Measurements from ENCODE around the gene ABCG8.

ABCG8 gene

DNA sequence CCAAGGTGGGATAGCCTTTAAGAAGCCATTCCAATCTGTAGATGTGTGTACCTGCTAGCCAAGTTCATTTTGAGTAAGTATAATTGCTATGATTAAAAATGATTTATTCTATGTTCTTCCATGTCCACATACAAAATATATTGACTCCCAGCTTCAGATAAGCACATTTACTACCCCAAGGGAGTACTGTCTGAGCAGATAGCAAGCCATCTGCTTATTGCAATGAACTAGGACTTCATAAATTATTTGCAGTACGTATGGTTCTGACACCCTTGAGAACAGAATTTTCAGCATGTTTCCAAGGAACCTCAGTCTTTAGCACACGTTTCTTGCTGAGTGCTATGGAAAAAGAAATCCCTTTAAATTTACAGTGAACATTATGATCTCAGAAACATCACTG lies 28.3 kb upstream of the ABCG8 start:
- Histone ChIP-seq H3K9me3 (ENCODE audit: control insufficient read depth, insufficient read depth, low read depth, low read length) (no peaks in the 10 kb centered on the region), H3K4me1 (ENCODE audit: control insufficient read depth, insufficient read depth, low read length) (no peaks in the 10 kb centered on the region), H3K27ac (ENCODE audit: low read depth, low read length) (no peak overlapping the region), H3K36me3 (ENCODE audit: control insufficient read depth, insufficient read depth, low read length) (no peaks in the 10 kb centered on the region), H3K4me3 (ENCODE audit: low read depth, low read length) (no peak overlapping the region), H3K9ac (ENCODE audit: low read length) (no peak overlapping the region), H3K27me3 (ENCODE audit: control insufficient read depth, insufficient read depth, low read length) (no peaks in the 10 kb centered on the region)

DNA sequence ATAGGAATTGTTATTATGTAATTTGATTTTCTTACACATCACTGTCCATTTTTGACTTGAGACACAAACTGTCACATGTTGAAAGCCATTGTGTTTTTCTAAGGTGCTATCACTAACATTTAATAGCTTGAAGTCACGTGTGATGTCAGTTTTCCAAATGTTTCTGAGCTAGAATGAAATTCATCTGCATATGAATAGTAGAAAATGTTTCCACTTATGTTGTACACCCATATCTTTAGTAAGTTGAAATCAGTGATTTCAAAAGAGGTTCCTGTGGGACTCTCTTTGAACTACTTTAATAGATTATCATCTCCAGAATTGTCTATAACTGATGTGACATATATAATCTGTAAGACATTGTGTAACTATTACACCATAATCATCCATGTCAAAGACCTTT lies 27.9 kb upstream of the ABCG8 start:
- Histone ChIP-seq H3K9me3 (ENCODE audit: control insufficient read depth, insufficient read depth, low read depth, low read length) (no peaks in the 10 kb centered on the region), H3K36me3 (ENCODE audit: control insufficient read depth, insufficient read depth, low read length) (no peaks in the 10 kb centered on the region), H3K4me1 (ENCODE audit: control insufficient read depth, insufficient read depth, low read length) (no peaks in the 10 kb centered on the region), H3K4me3 (ENCODE audit: low read depth, low read length) (no peak overlapping the region), H3K27me3 (ENCODE audit: control insufficient read depth, insufficient read depth, low read length) (no peaks in the 10 kb centered on the region), H3K9ac (ENCODE audit: low read length) (no peak overlapping the region), H3K27ac (ENCODE audit: low read depth, low read length) (no peak overlapping the region)

DNA sequence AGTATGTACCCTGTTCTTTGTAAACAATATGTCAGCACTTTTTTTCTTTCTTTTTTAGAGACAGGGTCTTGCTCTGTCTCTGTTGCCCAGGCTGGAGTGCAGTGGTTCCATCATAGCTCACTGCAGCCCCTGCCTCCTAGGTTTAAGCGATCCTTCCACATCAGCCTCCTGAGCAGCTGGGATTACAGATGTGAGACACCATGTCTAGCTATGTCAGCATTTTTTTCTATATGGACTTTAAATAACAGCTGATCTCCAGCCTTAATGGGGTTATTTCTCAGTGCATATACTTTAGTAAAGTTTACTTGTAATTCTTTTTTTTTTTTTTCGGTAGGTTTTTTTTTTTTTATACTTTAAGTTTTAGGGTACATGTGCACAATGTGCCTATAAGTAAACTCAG lies 26.8 kb upstream of the ABCG8 start:
- no peak overlapping the region for H3K27ac ChIP-seq (ENCODE audit: low read depth, low read length)
- no peaks in the 10 kb centered on the region for H3K36me3 ChIP-seq (ENCODE audit: control insufficient read depth, insufficient read depth, low read length)
- H3K27me3 ChIP-seq (ENCODE audit: control insufficient read depth, insufficient read depth, low read length): no peaks in the 10 kb centered on the region
- no peak overlapping the region for H3K9ac ChIP-seq (ENCODE audit: low read length)
- H3K4me3 ChIP-seq (ENCODE audit: low read depth, low read length): no peak overlapping the region
- H3K9me3 ChIP-seq (ENCODE audit: control insufficient read depth, insufficient read depth, low read depth, low read length): no peaks in the 10 kb centered on the region
- no peaks in the 10 kb centered on the region for H3K4me1 ChIP-seq (ENCODE audit: control insufficient read depth, insufficient read depth, low read length)

DNA sequence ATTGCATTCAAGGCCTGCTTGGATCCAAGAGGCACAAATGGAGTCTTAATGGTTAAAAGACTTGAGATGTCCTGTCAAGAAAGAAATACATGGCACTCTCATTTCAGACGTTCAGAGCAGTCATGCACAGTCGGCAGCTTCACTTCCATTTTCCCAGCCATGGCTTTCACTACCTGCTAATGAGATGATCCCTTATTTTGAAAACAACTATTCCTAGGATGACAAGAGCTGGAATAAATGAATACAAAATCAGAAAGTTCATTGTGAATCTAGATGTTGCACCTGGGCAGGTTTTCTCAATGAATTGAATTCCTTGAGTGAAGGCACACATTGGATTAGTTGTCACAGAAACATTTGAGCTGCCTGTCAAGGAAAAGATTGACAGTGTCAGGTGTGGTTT lies 25.8 kb upstream of the ABCG8 start:
- H3K9me3 ChIP-seq (ENCODE audit: control insufficient read depth, insufficient read depth, low read depth, low read length): no peaks in the 10 kb centered on the region
- no peak overlapping the region for H3K9ac ChIP-seq (ENCODE audit: low read length)
- H3K4me1 ChIP-seq (ENCODE audit: control insufficient read depth, insufficient read depth, low read length): no peaks in the 10 kb centered on the region
- no peaks in the 10 kb centered on the region for H3K36me3 ChIP-seq (ENCODE audit: control insufficient read depth, insufficient read depth, low read length)
- no peaks in the 10 kb centered on the region for H3K27me3 ChIP-seq (ENCODE audit: control insufficient read depth, insufficient read depth, low read length)
- no peak overlapping the region for H3K27ac ChIP-seq (ENCODE audit: low read depth, low read length)
- H3K4me3 ChIP-seq (ENCODE audit: low read depth, low read length): no peak overlapping the region

DNA sequence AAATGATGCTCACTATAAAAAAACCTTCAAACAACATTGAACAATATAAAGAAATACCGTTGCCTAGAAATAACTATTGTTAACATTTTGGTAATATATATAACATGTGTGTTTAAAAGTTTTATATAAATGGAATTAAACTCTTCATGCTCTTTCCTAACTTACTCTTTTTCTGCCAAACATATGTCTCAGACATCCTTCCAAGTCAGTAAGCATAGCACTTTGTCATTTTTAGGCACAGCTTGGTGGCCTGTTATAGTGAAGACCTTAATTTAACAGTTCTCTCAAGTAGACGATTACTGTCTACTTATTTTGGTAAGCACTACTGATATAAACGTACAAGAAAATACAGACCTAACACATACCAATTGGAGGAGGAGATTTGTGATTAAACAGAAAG lies 24.1 kb upstream of the ABCG8 start:
- Histone ChIP-seq H3K36me3 (ENCODE audit: control insufficient read depth, insufficient read depth, low read length) (no peaks in the 10 kb centered on the region), H3K9me3 (ENCODE audit: control insufficient read depth, insufficient read depth, low read depth, low read length) (no peaks in the 10 kb centered on the region), H3K27me3 (ENCODE audit: control insufficient read depth, insufficient read depth, low read length) (no peaks in the 10 kb centered on the region), H3K4me1 (ENCODE audit: control insufficient read depth, insufficient read depth, low read length) (no peaks in the 10 kb centered on the region), H3K4me3 (ENCODE audit: low read depth, low read length) (no peak overlapping the region), H3K9ac (ENCODE audit: low read length) (no peak overlapping the region), H3K27ac (ENCODE audit: low read depth, low read length) (no peak overlapping the region)

DNA sequence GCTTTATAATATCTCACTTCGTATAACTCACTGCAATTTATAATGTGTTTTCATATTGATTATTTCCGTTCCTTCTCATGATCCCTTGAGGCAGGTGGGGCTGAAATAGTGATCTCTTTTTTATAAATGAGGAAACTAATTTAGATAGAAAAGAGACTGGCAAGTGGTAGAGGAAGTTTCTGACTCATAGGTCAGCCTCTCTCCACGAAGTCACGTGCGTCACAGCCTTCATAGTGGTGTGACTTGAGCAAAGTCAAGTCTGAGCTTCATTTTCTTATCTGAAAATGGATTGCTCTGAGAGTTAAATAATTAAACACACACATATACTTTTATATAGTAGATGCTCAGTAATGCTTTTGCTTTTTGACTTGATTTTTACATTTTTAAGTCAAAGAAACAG lies 20.0 kb upstream of the ABCG8 start:
- no peaks in the 10 kb centered on the region for H3K36me3 ChIP-seq (ENCODE audit: control insufficient read depth, insufficient read depth, low read length)
- H3K27ac ChIP-seq (ENCODE audit: low read depth, low read length): no peak overlapping the region
- no peaks in the 10 kb centered on the region for H3K4me1 ChIP-seq (ENCODE audit: control insufficient read depth, insufficient read depth, low read length)
- no peaks in the 10 kb centered on the region for H3K27me3 ChIP-seq (ENCODE audit: control insufficient read depth, insufficient read depth, low read length)
- H3K9me3 ChIP-seq (ENCODE audit: control insufficient read depth, insufficient read depth, low read depth, low read length): no peaks in the 10 kb centered on the region
- no peak overlapping the region for H3K9ac ChIP-seq (ENCODE audit: low read length)
- H3K4me3 ChIP-seq (ENCODE audit: low read depth, low read length): no peak overlapping the region

DNA sequence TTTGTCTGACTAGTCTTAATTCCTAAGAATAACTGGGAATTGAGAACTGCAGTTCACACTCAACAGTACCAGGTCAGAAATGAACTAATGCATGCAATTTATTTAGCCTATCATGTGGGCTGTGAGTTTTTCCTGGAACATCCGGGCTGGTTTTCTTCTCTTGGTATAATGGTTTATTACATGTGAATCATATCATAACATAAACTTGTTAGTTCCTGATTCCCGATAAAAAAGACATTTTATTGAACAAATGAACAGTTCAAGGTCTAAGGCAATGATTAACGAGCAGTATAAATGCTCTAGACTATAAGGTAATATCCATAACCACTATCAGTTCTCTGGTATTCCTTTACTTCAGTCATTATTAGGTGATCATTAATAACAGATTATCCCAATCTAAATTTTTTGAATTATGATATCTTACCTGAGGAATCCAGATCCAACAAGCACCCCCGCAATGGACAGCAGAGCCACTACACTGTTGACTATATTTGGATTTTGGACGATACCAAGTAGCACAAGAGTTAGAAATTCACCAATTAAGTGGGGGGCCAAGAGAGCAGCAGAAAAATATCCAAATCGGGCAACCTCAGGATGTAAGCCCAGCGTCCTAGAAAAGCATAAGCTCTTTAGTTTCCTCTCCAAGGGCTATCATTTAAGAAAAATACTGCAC lies 19.1 kb upstream of the ABCG8 start:
- Histone ChIP-seq H3K4me3 (ENCODE audit: low read depth, low read length) (no peak overlapping the region), H3K27ac (ENCODE audit: low read depth, low read length) (no peak overlapping the region), H3K9ac (ENCODE audit: low read length) (no peak overlapping the region), H3K36me3 (ENCODE audit: control insufficient read depth, insufficient read depth, low read length) (no peaks in the 10 kb centered on the region), H3K9me3 (ENCODE audit: control insufficient read depth, insufficient read depth, low read depth, low read length) (no peaks in the 10 kb centered on the region), H3K27me3 (ENCODE audit: control insufficient read depth, insufficient read depth, low read length) (no peaks in the 10 kb centered on the region), H3K4me1 (ENCODE audit: control insufficient read depth, insufficient read depth, low read length) (no peaks in the 10 kb centered on the region)

DNA sequence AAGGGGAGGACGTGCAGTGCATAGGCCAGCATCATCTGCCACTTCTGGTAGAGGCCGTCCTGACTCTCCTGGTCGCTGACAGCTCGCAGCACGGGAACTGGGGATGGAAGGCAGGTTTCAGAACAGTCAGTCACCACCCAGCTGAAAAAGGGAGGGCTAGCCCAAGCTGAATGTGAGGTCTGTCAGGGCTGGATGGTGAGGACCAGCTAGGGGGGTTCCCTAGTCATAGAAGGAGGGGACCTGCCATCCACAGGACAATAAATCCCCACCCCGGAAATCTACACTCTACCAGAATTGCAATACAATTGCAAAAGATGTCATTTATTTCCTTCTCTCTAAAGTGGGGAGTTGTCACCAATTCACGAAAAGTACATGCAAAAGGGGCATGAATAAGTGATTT lies 15.9 kb upstream of the ABCG8 start:
- H3K9ac ChIP-seq (ENCODE audit: low read length): no peak overlapping the region
- H3K9me3 ChIP-seq (ENCODE audit: control insufficient read depth, insufficient read depth, low read depth, low read length): no peaks in the 10 kb centered on the region
- no peaks in the 10 kb centered on the region for H3K27me3 ChIP-seq (ENCODE audit: control insufficient read depth, insufficient read depth, low read length)
- no peaks in the 10 kb centered on the region for H3K36me3 ChIP-seq (ENCODE audit: control insufficient read depth, insufficient read depth, low read length)
- H3K4me3 ChIP-seq (ENCODE audit: low read depth, low read length): no peak overlapping the region
- no peak overlapping the region for H3K27ac ChIP-seq (ENCODE audit: low read depth, low read length)
- H3K4me1 ChIP-seq (ENCODE audit: control insufficient read depth, insufficient read depth, low read length): no peaks in the 10 kb centered on the region

DNA sequence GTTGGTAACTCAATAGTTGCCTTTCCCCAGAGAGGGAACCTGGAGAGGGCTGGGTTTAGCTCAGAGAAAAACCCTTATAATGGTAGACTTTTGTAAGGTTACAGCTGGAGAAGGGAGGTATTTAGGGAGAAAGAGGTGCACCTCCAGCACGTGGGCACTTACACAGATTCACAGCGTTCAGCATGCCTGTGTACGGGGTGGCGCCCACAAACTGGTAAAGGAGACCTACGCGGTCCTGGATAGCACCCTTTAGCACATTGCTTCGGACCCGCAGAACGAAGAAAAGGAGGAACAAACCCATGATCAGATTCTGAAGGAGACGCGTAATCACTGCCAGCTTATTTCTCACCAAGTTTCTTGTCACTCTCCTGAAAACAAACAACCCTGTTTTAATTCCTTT lies 15.0 kb upstream of the ABCG8 start:
- Histone ChIP-seq H3K9me3 (ENCODE audit: control insufficient read depth, insufficient read depth, low read depth, low read length) (no peaks in the 10 kb centered on the region), H3K36me3 (ENCODE audit: control insufficient read depth, insufficient read depth, low read length) (no peaks in the 10 kb centered on the region)

DNA sequence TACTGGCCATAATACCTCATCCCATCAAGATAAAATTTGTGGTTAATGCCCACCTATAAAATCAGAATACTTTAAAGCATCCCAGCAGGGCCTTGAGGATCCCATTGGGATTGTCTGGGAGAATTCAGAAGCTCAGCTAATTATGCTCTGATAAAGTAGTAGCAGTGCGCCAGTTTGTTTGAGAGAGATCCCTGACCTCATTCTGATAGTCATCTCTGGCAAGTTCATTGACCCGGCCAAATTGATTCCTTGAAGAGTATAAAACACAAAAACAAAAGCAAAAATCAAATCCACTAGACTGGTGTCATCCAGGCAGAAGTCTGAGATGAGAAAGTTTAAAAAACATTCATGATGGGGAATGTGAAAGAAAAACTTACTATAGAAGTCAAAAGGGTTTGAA lies 14.3 kb upstream of the ABCG8 start:
- H3K9ac ChIP-seq (ENCODE audit: low read length): no peak overlapping the region
- no peaks in the 10 kb centered on the region for H3K36me3 ChIP-seq (ENCODE audit: control insufficient read depth, insufficient read depth, low read length)
- no peaks in the 10 kb centered on the region for H3K4me1 ChIP-seq (ENCODE audit: control insufficient read depth, insufficient read depth, low read length)
- peaks cover 2% of the 10 kb centered on the region for H3K27me3 ChIP-seq (ENCODE audit: control insufficient read depth, insufficient read depth, low read length)
- no peaks in the 10 kb centered on the region for H3K9me3 ChIP-seq (ENCODE audit: control insufficient read depth, insufficient read depth, low read depth, low read length)
- H3K27ac ChIP-seq (ENCODE audit: low read depth, low read length): no peak overlapping the region
- no peak overlapping the region for H3K4me3 ChIP-seq (ENCODE audit: low read depth, low read length)

More for the DNA sequence above, 15.0 kb upstream of the ABCG8 start:
- Histone ChIP-seq H3K9ac (ENCODE audit: low read length) (no peak overlapping the region), H3K27ac (ENCODE audit: low read depth, low read length) (no peak overlapping the region), H3K4me1 (ENCODE audit: control insufficient read depth, insufficient read depth, low read length) (no peaks in the 10 kb centered on the region), H3K4me3 (ENCODE audit: low read depth, low read length) (no peak overlapping the region), H3K27me3 (ENCODE audit: control insufficient read depth, insufficient read depth, low read length) (no peaks in the 10 kb centered on the region)

DNA sequence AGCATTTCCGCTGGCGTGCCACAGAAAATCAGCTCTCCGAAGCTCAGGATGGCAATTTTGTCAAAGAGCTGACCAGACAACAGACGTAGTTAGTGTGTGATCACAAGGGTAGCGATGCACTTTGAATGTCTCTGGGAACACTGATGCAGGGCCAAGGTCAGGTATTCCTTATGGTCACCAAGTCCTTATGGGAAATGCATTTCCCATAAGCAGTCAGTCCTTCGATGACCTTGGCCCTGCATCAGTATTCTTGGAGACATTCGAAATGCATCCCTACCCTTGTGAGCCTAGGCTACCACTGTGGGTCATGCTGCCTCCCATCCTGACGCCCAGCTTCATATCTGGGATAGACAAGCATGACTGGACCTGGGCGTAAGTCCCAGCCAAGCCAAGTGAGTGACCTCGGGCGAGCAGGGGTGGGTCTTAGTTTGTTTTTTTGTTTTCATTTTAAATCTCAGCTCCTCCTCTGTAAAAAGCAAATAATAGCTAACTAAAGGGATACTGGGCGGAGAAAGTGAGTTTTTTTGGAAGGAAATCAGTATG lies 13.7 kb upstream of the ABCG8 start:
- Histone ChIP-seq H3K4me1 (ENCODE audit: control insufficient read depth, insufficient read depth, low read length) (no peaks in the 10 kb centered on the region), H3K36me3 (ENCODE audit: control insufficient read depth, insufficient read depth, low read length) (no peaks in the 10 kb centered on the region), H3K27ac (ENCODE audit: low read depth, low read length) (no peak overlapping the region), H3K9ac (ENCODE audit: low read length) (no peak overlapping the region), H3K4me3 (ENCODE audit: low read depth, low read length) (no peak overlapping the region), H3K9me3 (ENCODE audit: control insufficient read depth, insufficient read depth, low read depth, low read length) (no peaks in the 10 kb centered on the region), H3K27me3 (ENCODE audit: control insufficient read depth, insufficient read depth, low read length) (peaks cover 7% of the 10 kb centered on the region)

Measured in HUES6 (cell line).